ENCODE results near the gene POLL.

Gene POLL

DNA sequence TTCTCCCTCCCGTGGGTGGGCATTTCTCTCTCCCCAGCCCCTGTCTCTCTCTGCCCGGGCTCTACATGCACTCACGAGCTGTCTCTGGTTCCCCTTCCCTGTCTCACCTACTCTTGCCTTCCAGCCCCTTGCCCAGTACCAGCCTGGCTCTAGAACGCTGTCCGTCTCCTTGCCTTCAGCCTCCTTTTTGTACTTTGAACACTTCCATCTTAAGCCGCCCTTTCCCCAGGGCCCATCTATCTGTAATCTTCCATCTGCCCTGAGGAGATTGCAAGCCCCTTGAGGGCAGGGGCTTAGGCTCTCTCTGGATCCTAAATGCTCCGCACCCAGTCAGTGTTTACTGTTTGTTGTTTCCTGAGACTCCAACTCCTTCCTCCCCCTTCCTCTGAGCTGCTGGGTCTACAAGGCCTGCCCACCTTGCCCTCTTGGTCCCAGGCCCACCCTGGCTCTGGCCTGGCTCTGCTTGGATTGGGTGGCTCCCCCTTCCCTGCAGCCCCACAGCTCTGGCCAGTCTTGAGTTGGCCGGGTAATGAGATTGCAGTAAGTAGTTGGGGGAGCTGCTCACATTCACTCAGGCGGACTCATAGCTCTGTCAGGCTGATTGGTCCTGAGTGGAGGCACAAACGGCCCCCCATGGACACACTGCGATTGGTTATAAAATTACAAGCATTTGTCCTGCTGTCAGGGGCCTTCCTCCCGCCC is 28.3 kb downstream of the POLL start:
- no peak for DNase-seq

DNA sequence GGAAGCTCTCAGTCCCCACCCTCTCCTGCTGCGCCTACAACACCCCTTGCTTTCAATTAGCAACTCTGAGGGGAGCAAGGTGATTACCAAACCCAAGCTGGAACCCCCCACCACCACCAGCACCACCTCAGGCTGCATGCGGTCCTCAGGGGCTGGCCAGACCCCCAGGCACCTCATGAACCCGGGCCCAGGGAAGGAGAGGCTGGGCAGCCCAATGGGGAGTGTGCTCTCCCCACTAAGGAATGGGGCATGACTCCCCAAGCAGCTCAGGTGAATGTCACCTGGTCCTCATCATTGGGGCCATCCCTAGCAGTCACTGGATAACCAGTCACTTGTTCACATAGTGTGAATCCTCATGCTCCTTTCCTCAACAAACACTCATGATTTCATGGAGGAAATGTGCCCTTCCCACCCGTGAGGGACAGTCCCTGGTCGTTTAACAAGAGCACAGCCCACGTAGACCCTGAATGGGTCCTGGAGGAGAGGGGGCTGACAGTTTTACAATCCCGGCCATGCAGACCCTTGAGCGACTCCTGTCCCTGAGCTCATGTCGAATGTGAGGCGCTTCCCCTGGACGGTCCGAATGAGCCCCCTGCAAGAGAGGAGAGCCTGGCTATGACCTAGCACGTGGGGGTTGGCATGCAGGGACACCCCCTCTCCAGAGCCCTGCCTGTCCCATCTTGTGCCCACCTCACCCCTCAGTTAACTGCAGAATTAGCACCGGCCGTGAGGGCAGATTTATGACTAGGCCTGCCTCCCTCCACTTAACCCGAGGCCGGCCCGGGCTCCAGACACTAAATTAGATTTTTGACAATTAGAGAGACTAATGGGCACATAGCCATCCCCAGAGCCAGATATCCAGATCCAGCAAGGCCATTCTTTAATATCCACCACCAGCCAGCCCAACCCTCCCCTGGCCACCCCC is 29.1 kb downstream of the POLL start:
- no peak for DNase-seq

GRCh38 chr10:101558204-101558603 is 29.9 kb downstream of the POLL start:
- DNase-seq = no peak

GRCh38 chr10:101557541-101557940 is 30.5 kb downstream of the POLL start:
- no peak for DNase-seq

- DNase-seq = no peak
These were observed 35.6 kb downstream of the POLL start for GRCh38 chr10:101552442-101552841.

DNA sequence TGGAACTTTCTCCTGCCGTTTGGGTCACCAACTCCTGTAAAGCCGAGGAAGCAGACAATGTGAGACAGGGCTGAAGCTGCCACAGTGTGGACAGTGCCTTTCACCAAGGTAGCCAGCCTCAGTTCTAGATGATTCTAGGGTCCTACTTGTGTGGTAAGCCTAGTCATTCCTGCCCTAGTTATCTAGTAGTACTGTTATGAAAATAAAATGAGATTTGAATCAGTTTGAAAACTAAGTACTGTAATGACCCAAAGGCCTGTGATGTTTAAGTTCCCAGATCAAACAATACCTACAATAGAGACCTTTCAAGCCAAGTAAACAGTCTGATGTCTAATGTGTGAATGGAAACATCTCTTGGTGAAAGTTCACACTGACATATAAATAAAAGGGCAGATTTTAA is 37.1 kb downstream of the POLL start:
- no peak for DNase-seq

DNA sequence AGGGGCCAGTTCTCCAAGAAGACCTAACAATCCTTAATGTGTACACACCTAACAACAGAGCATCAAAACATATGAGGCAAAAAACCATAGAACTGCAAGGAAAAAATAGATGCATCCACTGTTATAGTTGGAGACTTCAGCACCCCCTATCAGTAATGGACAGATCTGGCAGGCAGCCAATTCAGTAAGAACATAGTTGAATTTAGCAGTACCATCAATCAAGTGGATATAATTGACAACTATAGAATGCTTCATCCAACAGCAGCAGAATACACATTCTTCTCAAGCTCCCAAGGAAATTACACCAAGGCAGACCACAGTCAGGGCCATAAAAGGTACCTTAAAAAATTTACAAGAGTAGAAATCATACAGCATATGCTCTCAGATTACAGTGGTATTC is 42.2 kb downstream of the POLL start:
- no peak for DNase-seq

DNA sequence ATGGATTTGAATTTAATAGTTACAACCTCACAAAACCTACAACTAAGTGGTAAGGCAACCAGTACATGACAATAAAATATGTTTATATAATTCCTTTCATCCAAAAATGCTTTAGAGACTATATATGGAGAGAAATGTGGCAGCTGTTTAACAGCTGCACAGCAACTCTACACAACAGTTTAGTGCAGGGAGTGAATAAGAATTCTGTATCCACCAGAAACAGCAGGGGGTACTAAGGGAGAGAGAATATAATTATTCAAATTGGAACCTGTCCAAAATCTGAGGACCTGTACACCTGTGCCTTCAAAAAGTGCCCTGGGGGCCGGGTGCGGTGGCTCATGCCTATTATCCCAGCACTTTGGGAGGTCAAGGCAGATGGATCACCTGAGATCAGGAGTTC is 49.6 kb downstream of the POLL start:
- no peak for DNase-seq

DNA sequence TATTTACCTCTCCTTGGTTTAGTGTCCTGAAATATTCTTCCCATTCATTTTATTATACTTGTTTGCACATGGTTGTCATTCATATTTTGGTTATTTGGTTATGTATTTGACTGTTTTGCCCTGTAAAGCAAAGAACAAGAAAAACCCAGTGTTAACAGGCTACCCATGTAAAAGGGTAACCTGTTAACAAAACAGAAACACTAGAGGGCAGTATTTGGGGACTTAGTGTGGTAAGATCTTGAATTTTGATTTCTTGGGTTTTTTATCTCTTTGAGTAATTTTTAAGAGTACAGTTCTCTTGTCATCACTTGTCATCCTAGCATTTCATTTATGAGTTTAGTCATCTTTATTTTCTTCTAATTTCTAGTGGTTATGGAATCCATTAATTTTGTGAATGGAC is 51.3 kb downstream of the POLL start:
- no peak for DNase-seq

- DNase-seq = no peak
These were observed 52.1 kb downstream of the POLL start for GRCh38 chr10:101535949-101536348.

- DNase-seq = no peak
These were observed 58.1 kb downstream of the POLL start for GRCh38 chr10:101529725-101530553.

DNA sequence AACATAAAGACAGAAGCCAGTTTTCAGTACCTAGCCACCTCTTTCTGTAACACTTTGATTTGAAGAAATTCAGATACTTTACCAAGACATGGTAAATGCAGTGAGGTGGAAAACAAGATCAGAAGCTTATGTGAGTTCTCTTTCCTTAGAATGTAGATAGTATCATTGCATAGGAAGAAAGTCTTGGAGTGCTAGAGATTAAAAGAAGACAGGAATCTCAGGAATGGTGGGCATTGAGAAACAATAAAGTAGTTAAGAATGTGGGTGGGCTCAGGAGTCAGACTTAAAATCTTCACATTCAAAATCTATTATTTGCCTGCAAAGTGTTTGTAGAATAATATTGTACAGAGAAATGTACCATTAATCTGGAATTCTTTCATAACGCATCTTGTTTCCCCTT is 58.9 kb downstream of the POLL start:
- DNase-seq = no peak
